PFSK-1 (cell line): Measurements from ENCODE around the gene PRKCE.

Source experiments
- FOXP2 ChIP-seq: optimal IDR thresholded peaks from 2 replicates; pipeline ENCODE3; 2011; ENCODE audit warnings: borderline replicate concordance, control low read depth, inconsistent platforms; ENCODE audit not compliant: insufficient read depth; ENCODE audit errors: extremely low read length, extremely low read depth
- POLR2AphosphoS5 ChIP-seq: IDR thresholded peaks from 2 replicates; pipeline ENCODE4 v1.6.1; 2012; ENCODE audit warnings: low read depth, mild to moderate bottlenecking, control low read depth, low read length, moderate library complexity
- REST ChIP-seq, 2 experiments: IDR thresholded peaks; 2 replicates each; pipeline versions ENCODE4 v1.6.1 to v1.8.0; 2011 to 2012; ENCODE audit warnings: low read depth in 2 of 2, low read length in 2 of 2, control low read depth in 1 of 2, inconsistent platforms in 1 of 2, mild to moderate bottlenecking in 1 of 2, moderate library complexity in 1 of 2; ENCODE audit not compliant: insufficient read depth in 1 of 2
- SIN3A ChIP-seq: IDR thresholded peaks from 2 replicates; pipeline ENCODE4 v1.6.1; 2012; ENCODE audit warnings: mild to moderate bottlenecking, low read length, moderate library complexity, borderline replicate concordance; ENCODE audit not compliant: insufficient read depth
- TAF1 ChIP-seq: IDR thresholded peaks from 2 replicates; pipeline ENCODE4 v1.6.1; 2012; ENCODE audit warnings: low read length, control low read depth, borderline replicate concordance; ENCODE audit not compliant: insufficient read depth

DNA sequence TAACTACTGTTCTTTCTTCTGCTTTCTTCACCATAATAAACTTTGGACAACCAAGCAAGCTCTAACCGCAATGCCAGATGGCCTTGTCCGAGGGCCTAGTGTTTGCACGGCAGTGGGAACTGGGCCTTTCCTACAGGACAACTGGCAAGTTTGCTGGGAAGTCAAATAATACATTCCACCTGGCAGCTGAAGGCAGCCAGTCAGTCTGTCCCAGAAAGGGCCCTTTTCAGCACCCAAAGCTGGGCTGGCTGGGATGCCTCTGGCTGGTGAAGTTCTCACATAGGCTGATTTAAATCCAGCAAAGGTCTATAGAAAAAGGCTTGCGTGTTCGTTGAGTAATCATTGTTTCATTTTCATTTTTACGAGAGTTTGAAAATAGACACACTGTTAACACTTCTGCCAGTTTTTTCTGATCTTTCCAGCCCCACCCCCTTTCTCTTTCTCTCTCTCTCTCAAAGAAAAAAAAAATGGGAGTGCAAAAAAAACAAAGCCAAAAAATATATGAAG lies 535.7 kb downstream of the PRKCE start:
- TF ChIP-seq POLR2AphosphoS5 (no peak), REST (IDR thresholded peaks at IDR 0.05; ENCODE audit: insufficient read depth in 1 of 2, low read depth in 2 of 2, low read length in 2 of 2) (no peak), SIN3A (no peak), TAF1 (no peak), FOXP2 (no peak)
